PC-9 (cell line): ENCODE results near the gene NGDN. TPM values are rescaled to one million over a fixed set of nuclear protein-coding genes. Genes with fewer than 3 reads are reported as not detected.

ENCODE experiments used
- BruUV-seq: library from RNA; stranded (reverse); fragments of 400-500 nt; replicated peaks from 2 replicates; lab custom pipeline; 2021; lab: Mats Ljungman, UMichigan
- CTCF ChIA-PET: fragments of 300-600 bp; sonication (Branson Sonifier 250); formaldehyde crosslinking; loops from one replicate; lab custom pipeline; 2022; ENCODE audit warnings: antibody characterized with exemption; lab: Charles Lee
- POLR2A ChIA-PET: fragments of 300-600 bp; sonication (Branson Sonifier 250); formaldehyde crosslinking; loops from one replicate; lab custom pipeline; 2022; ENCODE audit warnings: antibody characterized with exemption; ENCODE audit not compliant: unreplicated experiment; lab: Charles Lee
- DNase-seq, 2 experiments: peaks; one replicate each; pipeline versions ENCODE4 v3.0.0 to v3.0.0-alpha.2; 2015 to 2022; ENCODE audit warnings: mixed read lengths in 1 of 2
- H2AFZ ChIP-seq: fragments of 200-600 bp; sonication (generic); 2 replicates; pipeline ENCODE4 v1.8.1; 2017; ENCODE audit warnings: antibody characterized with exemption
- H3F3A ChIP-seq: fragments of 200-600 bp; sonication (generic); 2 replicates; pipeline ENCODE4 v1.8.1; 2017; ENCODE audit warnings: antibody characterized with exemption, mild to moderate bottlenecking, low read depth; ENCODE audit not compliant: insufficient read depth
- H3K27ac ChIP-seq: fragments of 200-600 bp; sonication (generic); 2 replicates; pipeline ENCODE4 v1.6.1; 2016; ENCODE audit warnings: mixed run types
- H3K27me3 ChIP-seq: fragments of 200-600 bp; sonication (generic); 2 replicates; pipeline ENCODE4 v1.6.1; 2016; ENCODE audit warnings: low read depth, mixed run types; ENCODE audit not compliant: insufficient read depth
- H3K36me3 ChIP-seq: fragments of 200-600 bp; sonication (generic); 2 replicates; pipeline ENCODE4 v1.6.1; 2016; ENCODE audit warnings: low read depth, mixed run types
- H3K4me1 ChIP-seq: fragments of 200-600 bp; sonication (generic); replicated peaks from 2 replicates; pipeline ENCODE4 v1.6.1; 2016; ENCODE audit warnings: mixed run types; ENCODE audit not compliant: insufficient read depth
- H3K4me2 ChIP-seq: fragments of 200-600 bp; sonication (generic); 2 replicates; pipeline ENCODE4 v1.6.1; 2017; ENCODE audit warnings: mixed run types
- H3K4me3 ChIP-seq: fragments of 200-600 bp; sonication (generic); 2 replicates; pipeline ENCODE4 v1.6.1; 2016; ENCODE audit warnings: mixed run types
- H3K79me2 ChIP-seq: fragments of 200-600 bp; sonication (generic); 2 replicates; pipeline ENCODE4 v1.6.1; 2017; ENCODE audit warnings: low read depth, mixed run types
- H3K9me2 ChIP-seq: fragments of 200-600 bp; sonication (generic); 2 replicates; pipeline ENCODE4 v1.8.1; 2017; ENCODE audit warnings: mild to moderate bottlenecking; ENCODE audit not compliant: insufficient read depth
- H3K9me3 ChIP-seq: fragments of 200-600 bp; sonication (generic); 2 replicates; pipeline ENCODE4 v1.8.1; 2016; ENCODE audit warnings: low read depth; ENCODE audit not compliant: insufficient read depth
- H4K20me1 ChIP-seq: fragments of 200-600 bp; sonication (generic); 2 replicates; pipeline ENCODE4 v1.8.1; 2017; ENCODE audit not compliant: insufficient read depth
- EZH2 ChIP-seq: fragments of 200-600 bp; sonication (generic); IDR thresholded peaks from 2 replicates; pipeline ENCODE4 v1.8.0; 2017; ENCODE audit warnings: antibody characterized with exemption, low read depth
- intact Hi-C: fragments of 100-400 bp; cut with micrococcal nuclease; formaldehyde crosslinking; loops from one replicate; pipeline ENCODE4 v1.10.0; 2022; ENCODE audit not compliant: unreplicated experiment
- total RNA-seq: library from RNA; stranded (reverse); gene quantifications from 2 replicates; pipeline ENCODE4 v1.2.3, GENCODE V29; 2021
- TF ChIP-seq, protein P1 (sequence below): fragments of 200-600 bp; sonication (generic); conservative IDR thresholded peaks from 2 replicates; pipeline ENCODE4 v1.6.1; 2017; ENCODE audit warnings: mixed run types, antibody characterized with exemption, mild to moderate bottlenecking, moderate library complexity

The NGDN gene
- total RNA-seq, 1 experiment from 2014 or later, result 23.1 TPM

DNA sequence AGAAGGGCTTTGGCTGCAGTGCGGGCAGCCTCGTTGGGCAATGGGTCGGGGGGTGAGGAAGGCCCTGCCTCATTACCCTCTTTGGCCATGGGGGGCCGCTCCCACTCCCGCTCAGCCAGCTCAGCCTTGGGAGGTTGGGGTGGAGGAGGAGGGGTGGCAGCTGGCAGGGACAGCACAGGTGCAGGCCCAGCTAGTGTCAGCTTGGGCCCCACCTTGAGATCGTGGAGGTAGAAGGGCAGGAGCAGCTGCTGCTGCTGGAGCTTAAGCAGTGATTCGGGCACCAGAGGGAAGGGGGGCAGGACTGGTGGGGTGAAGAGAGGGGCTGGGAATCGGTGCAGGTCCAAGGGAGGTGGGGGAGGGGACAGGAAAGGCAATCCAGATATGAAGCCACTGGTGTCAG lies 56.1 kb downstream of the NGDN start:
- ChIA-PET POLR2A (interaction anchor here (0.6 kb wide), 1 partner anchor 24 kb away, joined by 7 read pairs; no protein-coding TSS in a partner anchor), CTCF (no interaction called here)
- TF ChIP-seq, protein P1, sequence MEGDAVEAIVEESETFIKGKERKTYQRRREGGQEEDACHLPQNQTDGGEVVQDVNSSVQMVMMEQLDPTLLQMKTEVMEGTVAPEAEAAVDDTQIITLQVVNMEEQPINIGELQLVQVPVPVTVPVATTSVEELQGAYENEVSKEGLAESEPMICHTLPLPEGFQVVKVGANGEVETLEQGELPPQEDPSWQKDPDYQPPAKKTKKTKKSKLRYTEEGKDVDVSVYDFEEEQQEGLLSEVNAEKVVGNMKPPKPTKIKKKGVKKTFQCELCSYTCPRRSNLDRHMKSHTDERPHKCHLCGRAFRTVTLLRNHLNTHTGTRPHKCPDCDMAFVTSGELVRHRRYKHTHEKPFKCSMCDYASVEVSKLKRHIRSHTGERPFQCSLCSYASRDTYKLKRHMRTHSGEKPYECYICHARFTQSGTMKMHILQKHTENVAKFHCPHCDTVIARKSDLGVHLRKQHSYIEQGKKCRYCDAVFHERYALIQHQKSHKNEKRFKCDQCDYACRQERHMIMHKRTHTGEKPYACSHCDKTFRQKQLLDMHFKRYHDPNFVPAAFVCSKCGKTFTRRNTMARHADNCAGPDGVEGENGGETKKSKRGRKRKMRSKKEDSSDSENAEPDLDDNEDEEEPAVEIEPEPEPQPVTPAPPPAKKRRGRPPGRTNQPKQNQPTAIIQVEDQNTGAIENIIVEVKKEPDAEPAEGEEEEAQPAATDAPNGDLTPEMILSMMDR, result no peak
- TF ChIP-seq EZH2, result no peak
- Histone ChIP-seq H3K9me3 (no peaks in the 10 kb centered on the region), H3K4me2 (no peak overlapping the region), H3F3A (no peaks in the 10 kb centered on the region), H4K20me1 (no peaks in the 10 kb centered on the region), H3K36me3 (no peaks in the 10 kb centered on the region), H3K4me1 (no peaks in the 10 kb centered on the region), H3K4me3 (no peak overlapping the region), H3K27ac (no peak overlapping the region), H2AFZ (no peak overlapping the region), H3K27me3 (no peaks in the 10 kb centered on the region), H3K9me2 (no peaks in the 10 kb centered on the region), H3K79me2 (no peaks in the 10 kb centered on the region)
- DNase-seq, result no peak
- BruUV-seq, result no TSS peak
- intact Hi-C loops, result no loop called here

Other genes starting within 250 kb of the NGDN start
- not detected in 2 replicates for gene RNF212B, start 231.8 kb upstream of the NGDN start, total RNA-seq
- gene HOMEZ, start 183.6 kb upstream of the NGDN start, total RNA-seq, result 14.0 TPM in 2 replicates
- 8.1 and 9.5 TPM in 2 replicates for gene PPP1R3E, start 166.8 kb upstream of the NGDN start, total RNA-seq
- 20.3 and 25.7 TPM in 2 replicates for gene BCL2L2, start 162.9 kb upstream of the NGDN start, total RNA-seq
- gene PABPN1, start 148.2 kb upstream of the NGDN start, total RNA-seq, result 107 and 142 TPM in 2 replicates
- not detected in 2 replicates for gene SLC22A17, start 116.8 kb upstream of the NGDN start, total RNA-seq
- not detected in 2 replicates for gene EFS, start 104.5 kb upstream of the NGDN start, total RNA-seq
- gene IL25, start 96.9 kb upstream of the NGDN start, total RNA-seq, result not detected in 2 replicates
- not detected in 2 replicates for gene CMTM5, start 92.7 kb upstream of the NGDN start, total RNA-seq
- not detected in 2 replicates for gene MYH6, start 61.4 kb upstream of the NGDN start, total RNA-seq
- gene MYH7, start 34.0 kb upstream of the NGDN start, total RNA-seq, result not detected in 2 replicates
- 3.7 and 5.3 TPM in 2 replicates for gene ZFHX2, start 82.1 kb downstream of the NGDN start, total RNA-seq
- 3.4 and 4.1 TPM in 2 replicates for gene THTPA, start 86.6 kb downstream of the NGDN start, total RNA-seq
- 128 and 160 TPM in 2 replicates for gene AP1G2, start 98.1 kb downstream of the NGDN start, total RNA-seq
- gene JPH4, start 109.1 kb downstream of the NGDN start, total RNA-seq, result not detected in 2 replicates
- 0.55 and 1.3 TPM in 2 replicates for gene DHRS2, start 166.7 kb downstream of the NGDN start, total RNA-seq